Stomach (tissue), 4 donors: ENCODE measurements around the gene CCDC12.

Experiments used
- CTCF ChIP-seq, 7 experiments: fragments of 450-650 bp in 4 of 7; fragments of 200-600 bp in 3 of 7; sonication (generic) in 3 of 7; IDR thresholded peaks; one replicate each; pipeline ENCODE4 v1.5.1; 2016 to 2019; ENCODE audit warnings: antibody characterized with exemption in 7 of 7, control low read depth in 2 of 7, mild to moderate bottlenecking in 1 of 7
- EP300 ChIP-seq: sonication (generic); formaldehyde crosslinking; IDR thresholded peaks from one replicate; pipeline ENCODE4 v1.6.1; 2017; ENCODE audit warnings: antibody characterized with exemption
- POLR2A ChIP-seq, 4 donors: fragments of 450-650 bp; IDR thresholded peaks; one replicate each; pipeline ENCODE4 v1.6.1; 2016; ENCODE audit warnings: antibody characterized with exemption in 4 of 4, control low read depth in 2 of 4, mild to moderate bottlenecking in 1 of 4, moderate library complexity in 1 of 4
- POLR2AphosphoS5 ChIP-seq, 3 donors: sonication (generic); formaldehyde crosslinking; IDR thresholded peaks; one replicate each; pipeline ENCODE4 v1.6.1; 2016; ENCODE audit warnings: antibody characterized with exemption in 3 of 3

- TF ChIP-seq CTCF (IDR thresholded peaks at IDR 0.05) = no peak
- TF ChIP-seq POLR2A (IDR thresholded peaks at IDR 0.05) = no peak
- TF ChIP-seq POLR2AphosphoS5 (IDR thresholded peaks at IDR 0.05) = no peak
- no peak for TF ChIP-seq EP300
These were observed 43.9 kb downstream of the CCDC12 start for GRCh38 chr3:46932455-46933225.
